GM19035 (cell line): Measurements from ENCODE around the gene MTA2.
A peak's percentile ranks its signal among the peaks of the same experiment; 100 is the strongest.
"Not testable (repeated sequence)": the region's sequence is repeated elsewhere in the genome, so short reads cannot be mapped to it uniquely, and the experiment has no call there.

Experiments used
- ATAC-seq: cut with Tn5 transposase; IDR thresholded peaks from one replicate; pipeline ENCODE4 v1.9.1; 2021; ENCODE audit not compliant: unreplicated experiment

Gene MTA2

GRCh38 chr11:62592989-62593421 is 8.7 kb downstream of the MTA2 start:
- ATAC-seq, result no peak

- ATAC-seq, result peak; percentile 0
These were observed 9.4 kb downstream of the MTA2 start for GRCh38 chr11:62592146-62592815.

DNA sequence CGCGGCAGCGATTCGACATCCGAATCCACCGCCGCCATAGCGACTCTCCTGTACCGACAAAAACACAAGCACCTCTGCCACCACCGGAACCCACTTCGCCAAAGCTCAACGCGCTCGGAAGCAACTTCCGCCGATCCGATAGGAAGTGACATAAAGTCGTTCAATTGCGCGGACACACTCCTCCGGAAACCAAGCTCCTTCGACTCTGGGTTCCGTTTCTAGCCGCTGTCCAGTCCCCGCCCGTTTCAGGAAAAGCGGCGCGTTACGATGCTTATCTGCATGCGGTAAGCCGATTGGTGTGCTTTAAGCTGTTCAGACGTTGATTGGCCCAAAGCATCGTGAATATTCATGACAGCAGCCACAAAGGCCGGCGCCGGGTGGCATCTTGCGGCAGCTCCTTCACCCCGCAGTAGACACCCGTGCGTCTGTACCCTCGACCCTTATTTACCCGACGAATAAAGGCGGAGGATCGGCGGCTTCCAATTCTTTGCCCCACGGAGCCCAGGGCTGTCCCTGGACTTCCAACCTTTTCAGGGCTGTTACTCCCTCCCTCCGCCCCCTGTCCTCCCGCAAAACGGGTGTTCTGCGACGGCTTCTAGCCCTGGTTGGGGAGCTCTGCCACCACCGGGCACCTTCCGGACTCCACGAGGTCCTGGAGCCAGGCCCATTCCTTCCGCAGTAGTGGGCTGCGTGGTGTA is 10.1 kb downstream of the MTA2 start, which contains the start of gene TUT1:
TSS of gene TUT1 (minus strand) at position 76 of the 698 bp plus-strand sequence. CDS start at position 38, 38 bp downstream.
- ATAC-seq, result peak; percentile 91

GRCh38 chr11:62588966-62589637 is 12.6 kb downstream of the MTA2 start:
- no peak for ATAC-seq

- not testable (repeated sequence) for ATAC-seq
These were observed 16.3 kb downstream of the MTA2 start for GRCh38 chr11:62585356-62585755.

GRCh38 chr11:62581735-62582134 is 19.9 kb downstream of the MTA2 start:
- ATAC-seq, result not testable (repeated sequence)

- ATAC-seq, result no peak
These were observed 20.5 kb downstream of the MTA2 start for GRCh38 chr11:62580959-62581715.

DNA sequence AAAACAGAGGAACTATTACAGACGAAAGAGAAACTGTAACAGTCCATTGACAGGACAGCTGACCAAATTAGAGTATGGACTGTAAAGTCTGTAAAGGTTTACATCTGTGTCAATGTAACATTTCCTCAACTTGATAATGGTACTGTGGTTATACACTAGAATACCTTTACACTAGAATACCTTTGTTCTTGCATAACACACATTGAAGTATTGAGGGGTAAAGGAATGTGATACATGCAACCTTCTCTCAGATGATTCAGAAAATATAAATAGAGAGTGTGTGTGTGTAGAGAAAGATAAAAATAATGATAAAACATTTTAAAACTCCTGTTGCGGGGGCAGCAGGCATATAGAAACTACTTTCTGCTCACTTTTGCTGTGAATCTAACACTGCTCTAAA is 22.4 kb downstream of the MTA2 start:
- no peak for ATAC-seq

DNA sequence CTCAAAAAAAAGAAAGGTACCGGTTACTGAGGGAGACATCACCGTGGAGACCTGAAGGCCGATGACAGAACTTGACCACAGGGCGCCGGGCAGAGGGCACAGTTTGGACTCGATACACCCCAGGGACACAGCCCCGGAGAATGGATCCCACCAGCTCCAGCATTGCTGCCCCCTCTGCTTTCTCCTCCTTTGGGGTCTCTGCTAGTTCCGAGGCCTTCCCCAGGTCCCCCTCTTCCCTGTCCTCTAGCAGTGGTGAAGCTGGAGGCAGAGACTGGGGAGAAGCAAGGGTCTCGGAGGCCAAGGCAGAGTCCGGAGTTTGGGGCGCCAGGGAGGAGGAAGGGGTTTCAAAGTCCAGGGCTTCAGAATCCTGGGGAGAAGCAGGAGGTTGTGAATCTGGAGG is 23.1 kb downstream of the MTA2 start:
- no peak for ATAC-seq

DNA sequence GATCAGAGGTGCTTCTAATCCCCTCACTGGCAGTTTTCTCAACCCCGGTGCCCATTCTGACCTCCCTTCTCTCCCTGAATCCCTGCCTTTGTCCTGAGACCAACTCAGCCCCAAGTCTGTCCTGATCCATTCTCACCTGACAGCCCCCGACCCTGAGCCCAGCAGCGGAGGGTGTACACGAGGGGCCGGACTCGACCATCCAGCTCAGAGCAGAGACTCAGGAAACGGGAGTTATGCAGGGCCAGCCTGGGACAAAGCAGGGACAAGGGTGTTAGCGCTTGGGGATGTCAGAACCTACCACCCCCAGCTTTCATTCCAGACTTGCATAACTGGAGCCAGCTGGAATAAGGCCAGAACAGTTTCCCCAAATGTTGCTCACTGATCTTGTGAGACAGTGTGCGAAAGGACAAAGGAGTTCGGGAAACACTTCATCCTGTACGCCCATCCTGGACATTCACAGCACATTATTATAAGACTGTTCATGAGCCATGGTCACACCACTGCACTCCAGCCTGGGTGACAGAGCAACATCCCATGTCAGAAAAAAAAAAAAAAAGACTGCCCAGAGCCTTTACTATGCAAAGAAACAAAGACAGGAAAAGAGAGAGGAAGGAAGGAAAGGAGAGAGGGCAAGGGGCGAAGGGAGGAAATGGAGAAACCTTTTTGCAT is 24.5 kb downstream of the MTA2 start:
- no peak for ATAC-seq

DNA sequence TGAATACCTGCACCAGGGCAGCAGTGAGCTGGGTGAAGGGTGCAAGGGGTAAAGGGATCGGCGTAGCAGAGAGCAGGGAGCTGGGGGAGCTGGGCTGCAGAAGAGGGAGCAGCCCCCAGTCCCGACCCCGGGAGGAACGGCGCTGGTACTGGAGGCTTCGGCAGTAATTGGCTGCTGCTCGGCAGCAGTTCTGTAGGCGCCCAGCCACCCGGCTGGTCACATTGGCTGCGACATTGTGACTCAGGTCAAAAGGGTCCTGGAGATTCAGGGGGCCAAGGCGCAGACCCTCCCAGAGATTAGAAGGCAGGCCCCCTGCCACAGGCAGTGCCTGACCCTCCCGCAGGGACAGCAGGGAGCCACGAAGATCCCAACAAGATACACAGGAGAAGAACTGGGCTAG is 25.8 kb downstream of the MTA2 start:
- no peak for ATAC-seq

- no peak for ATAC-seq
These were observed 26.5 kb downstream of the MTA2 start for GRCh38 chr11:62575156-62575555.

GRCh38 chr11:62574363-62575071 is 27.1 kb downstream of the MTA2 start:
- ATAC-seq, result peak; percentile 16

- peak; percentile 93 for ATAC-seq
These were observed 27.9 kb downstream of the MTA2 start, which contains the start of gene EEF1G for GRCh38 chr11:62573592-62574362. EEF1G (minus strand) TSS chr11:62573891; CDS start chr11:62573842, 49 bp downstream.

GRCh38 chr11:62573006-62573591 is 28.6 kb downstream of the MTA2 start:
- peak; percentile 1 for ATAC-seq

- ATAC-seq, result no peak
These were observed 29.2 kb downstream of the MTA2 start for GRCh38 chr11:62572431-62572830.

DNA sequence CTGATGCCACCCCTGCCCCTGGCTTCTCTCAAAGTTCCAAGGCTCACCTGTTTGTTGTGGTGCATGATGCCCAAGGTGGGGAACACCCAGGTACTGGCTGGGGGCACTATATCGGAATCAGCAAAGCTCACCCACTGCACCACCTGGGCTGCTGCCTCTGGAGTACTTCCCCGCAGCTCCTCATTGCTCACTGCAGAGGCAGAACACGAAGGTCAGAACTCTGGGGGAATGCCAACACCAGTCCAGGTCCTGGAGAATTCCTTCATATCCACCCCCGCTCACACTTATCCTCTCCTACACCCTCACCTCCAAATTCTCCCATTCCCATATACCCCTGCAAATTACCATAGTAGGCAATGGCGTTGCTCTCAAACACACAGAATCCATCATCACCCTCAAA is 30.2 kb downstream of the MTA2 start:
- ATAC-seq, result not testable (repeated sequence)

- ATAC-seq, result not testable (repeated sequence)
These were observed 30.8 kb downstream of the MTA2 start for GRCh38 chr11:62570903-62571302.

GRCh38 chr11:62569611-62570010 is 32.1 kb downstream of the MTA2 start:
- no peak for ATAC-seq
